GM12892 (cell line): ENCODE data around the gene NFIB.

Source experiments
- DNase-seq: peaks from one replicate; pipeline ENCODE4 v3.0.0; 2011; ENCODE audit not compliant: insufficient read length
- FAIRE-seq: peaks from 2 replicates; lab custom pipeline; 2011; peaks lifted over from hg19 to GRCh38; lab: Jason Lieb, UNC
- POLR2A ChIP-seq: IDR thresholded peaks from 2 replicates; pipeline ENCODE4 v1.6.1; 2011; ENCODE audit warnings: low read depth, low read length, control low read depth
- POLR2AphosphoS5 ChIP-seq: IDR thresholded peaks from 2 replicates; pipeline ENCODE4 v1.6.1; 2011; ENCODE audit warnings: low read depth, low read length, control low read depth
- TAF1 ChIP-seq: IDR thresholded peaks from 2 replicates; pipeline ENCODE4 v1.6.1; 2011; ENCODE audit warnings: low read depth, mild to moderate bottlenecking, control low read depth, low read length, borderline replicate concordance

Gene NFIB

GRCh38 chr9:14242150-14242805 lies 71.7 kb downstream of the NFIB start:
- TF ChIP-seq POLR2A (no peak), POLR2AphosphoS5 (no peak), TAF1 (no peak)
- FAIRE-seq (no peak), DNase-seq (no peak)

GRCh38 chr9:14240537-14240936 lies 73.4 kb downstream of the NFIB start:
- DNase-seq (no peak), FAIRE-seq (no peak)
- no peak for TF ChIP-seq POLR2A
- TF ChIP-seq TAF1, result no peak
- TF ChIP-seq POLR2AphosphoS5, result no peak

GRCh38 chr9:14238518-14238917 lies 75.4 kb downstream of the NFIB start:
- TF ChIP-seq POLR2AphosphoS5 (no peak), TAF1 (no peak), POLR2A (no peak)
- no peak for FAIRE-seq
- DNase-seq, result no peak

GRCh38 chr9:14238079-14238478 lies 75.9 kb downstream of the NFIB start:
- TF ChIP-seq POLR2A (no peak), TAF1 (no peak), POLR2AphosphoS5 (no peak)
- no peak for FAIRE-seq
- DNase-seq, result no peak

GRCh38 chr9:14236591-14236990 lies 77.3 kb downstream of the NFIB start:
- no peak for DNase-seq
- TF ChIP-seq TAF1, result no peak
- TF ChIP-seq POLR2A, result no peak
- TF ChIP-seq POLR2AphosphoS5, result no peak
- no peak for FAIRE-seq

GRCh38 chr9:14232111-14232510 lies 81.8 kb downstream of the NFIB start:
- FAIRE-seq, result no peak

GRCh38 chr9:14231196-14231990 lies 82.5 kb downstream of the NFIB start:
- no peak for DNase-seq
- TF ChIP-seq TAF1 (no peak), POLR2A (no peak), POLR2AphosphoS5 (no peak)
- FAIRE-seq, result no peak

More at GRCh38 chr9:14232111-14232510, 81.8 kb downstream of the NFIB start:
- DNase-seq, result no peak
- TF ChIP-seq TAF1 (no peak), POLR2AphosphoS5 (no peak), POLR2A (no peak)

- FAIRE-seq, result no peak
- no peak for DNase-seq
- no peak for TF ChIP-seq TAF1
- no peak for TF ChIP-seq POLR2A
- no peak for TF ChIP-seq POLR2AphosphoS5
Measured at GRCh38 chr9:14228602-14229001, 85.3 kb downstream of the NFIB start.

- TF ChIP-seq TAF1 (no peak), POLR2AphosphoS5 (no peak), POLR2A (no peak)
- no peak for FAIRE-seq
Measured at GRCh38 chr9:14226855-14227532, 86.9 kb downstream of the NFIB start.

GRCh38 chr9:14223081-14223480 lies 90.9 kb downstream of the NFIB start:
- DNase-seq (no peak), FAIRE-seq (no peak)
- TF ChIP-seq POLR2A (no peak), POLR2AphosphoS5 (no peak), TAF1 (no peak)

More at GRCh38 chr9:14226855-14227532, 86.9 kb downstream of the NFIB start:
- no peak for DNase-seq

- DNase-seq, result no peak
- no peak for TF ChIP-seq POLR2A
- no peak for TF ChIP-seq TAF1
- TF ChIP-seq POLR2AphosphoS5, result no peak
- FAIRE-seq, result no peak
Measured at GRCh38 chr9:14222149-14222835, 91.6 kb downstream of the NFIB start.

- TF ChIP-seq POLR2A (no peak), TAF1 (no peak), POLR2AphosphoS5 (no peak)
- DNase-seq (no peak), FAIRE-seq (no peak)
Measured at GRCh38 chr9:14221558-14221957, 92.4 kb downstream of the NFIB start.
